H1 (cell line): Measurements from ENCODE around the gene FGD5. TPM values are rescaled to one million over a fixed set of nuclear protein-coding genes. Genes with fewer than 3 reads are reported as not detected.

Source experiments
- GABPA ChIP-seq: IDR thresholded peaks from 2 replicates; pipeline ENCODE4 v1.6.1; 2011; ENCODE audit warnings: mild to moderate bottlenecking, low read length, moderate library complexity, borderline replicate concordance; ENCODE audit not compliant: insufficient read depth
- SP1 ChIP-seq: IDR thresholded peaks from 2 replicates; pipeline ENCODE4 v1.6.1; 2011; ENCODE audit warnings: low read depth, low read length
- TBP ChIP-seq: IDR thresholded peaks from 2 replicates; pipeline ENCODE4 v1.6.1; 2011; ENCODE audit warnings: low read depth, low read length, improper control_type of control experiment
- TCF12 ChIP-seq: IDR thresholded peaks from 2 replicates; pipeline ENCODE4 v1.6.1; 2011; ENCODE audit warnings: low read depth, mild to moderate bottlenecking, low read length
- polyA plus RNA-seq, 7 experiments: library from polyadenylated mRNA; depleted of rRNA in 3 of 7; stranded (reverse) in 5 of 7; unstranded in 2 of 7; fragments of >200 nt in 5 of 7; fragments of 200-250 nt in 2 of 7; gene quantifications; 1 replicate in 5 of 7; 2 replicates in 1 of 7; 4 replicates in 1 of 7; pipeline versions ENCODE4 v1.2.1 to v1.2.3, GENCODE V29; 2011 to 2013; ENCODE audit warnings: missing spikeins in 2 of 7, mixed read lengths in 2 of 7
- total RNA-seq: library from RNA; stranded (reverse); fragmentation: NEBNext Ultra II Directional; extraction: Animal tissue kit (Norgen Biotek cat#: 25700); gene quantifications from 2 replicates; pipeline ENCODE4 v1.2.1, GENCODE V29; 2021

Gene FGD5
- total and polyA plus RNA-seq, 2 of the 8 experiments (the other 6 are each of a cell fraction or from before 2014, with no cell fraction given): 4.7 to 14.3 TPM

DNA sequence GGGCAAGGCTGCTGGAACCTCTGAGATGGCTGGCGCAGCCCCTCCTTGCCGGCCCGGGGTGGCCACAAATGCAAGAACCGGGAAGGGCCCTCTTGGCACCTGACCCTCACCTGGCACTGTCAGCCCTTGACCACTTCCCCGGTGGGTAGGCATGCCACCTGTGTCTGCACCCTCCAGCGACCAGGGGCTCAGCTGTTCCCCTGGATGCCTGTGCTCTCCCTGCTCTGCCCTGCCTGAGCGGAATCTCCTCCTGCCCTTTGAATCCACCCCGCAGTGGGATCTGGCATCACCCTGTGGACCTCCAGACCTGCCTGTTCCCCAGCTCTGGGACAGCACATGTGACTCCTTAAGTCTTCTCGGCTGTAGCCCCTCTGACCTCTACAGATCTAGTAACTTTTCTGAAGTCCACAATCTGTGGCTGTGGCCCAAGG is 26.1 kb upstream of the FGD5 start (continued):
- TF ChIP-seq TBP (no peak), TCF12 (no peak), SP1 (no peak), GABPA (no peak)
